HCT116 (cell line): ENCODE data around the gene MAPK10. TPM values are rescaled to one million over a fixed set of nuclear protein-coding genes. Genes with fewer than 3 reads are reported as not detected.

Experiments used
- ATAC-seq: fragments of 200-7000 bp; cut with Tn5 transposase; 2 replicates; pipeline ENCODE4 v1.9.1; 2020; ENCODE audit warnings: mild to moderate bottlenecking, moderate library complexity
- BruUV-seq: library from RNA; stranded (reverse); fragments of 400-500 nt; replicated peaks from 2 replicates; lab custom pipeline; 2021; lab: Mats Ljungman, UMichigan
- CTCF ChIA-PET: fragments of 300-600 bp; sonication (Branson Sonifier 250); formaldehyde crosslinking; loops from one replicate; lab custom pipeline; 2021; ENCODE audit warnings: antibody characterized with exemption; lab: Charles Lee
- POLR2A ChIA-PET: fragments of 300-600, 350-600 bp; sonication (Branson Sonifier 250); formaldehyde crosslinking; loops from one replicate; lab custom pipeline; 2021; ENCODE audit warnings: antibody characterized with exemption; lab: Charles Lee
- RAD21 ChIA-PET, 2 experiments: fragments of 300-600 bp; sonication (Branson Sonifier 250); formaldehyde crosslinking; loops; one replicate each; lab custom pipeline; 2023; ENCODE audit warnings: low total read pairs in 2 of 2; ENCODE audit not compliant: uncharacterized antibody in 2 of 2, unreplicated experiment in 2 of 2, low non-redundant PET in 1 of 2; lab: Charles Lee
- DNase-seq: peaks from one replicate; pipeline ENCODE4 v3.0.0-alpha.2; 2010; ENCODE audit warnings: low read depth, low spot score
- H2AFZ ChIP-seq: fragments of 200-600 bp; shearing (Covaris generic), sonication (generic); 2 replicates; pipeline ENCODE4 v1.6.1; 2017; ENCODE audit warnings: low read depth, mixed run types, mixed read lengths, antibody characterized with exemption, low read length; ENCODE audit not compliant: poor library complexity, severe bottlenecking
- H3K27ac ChIP-seq: 2 replicates; pipeline ENCODE4 v1.5.1; 2012; ENCODE audit warnings: low read depth, low read length
- H3K27me3 ChIP-seq: fragments of 200-600 bp; sonication (generic); 2 replicates; pipeline ENCODE4 v1.6.1; 2016; ENCODE audit warnings: mixed run types, low read length, mixed read lengths; ENCODE audit not compliant: insufficient read depth
- H3K36me3 ChIP-seq, 2 experiments: fragments of 200-500 bp in 1 of 2; fragments of 200-600 bp in 1 of 2; sonication (Bioruptor generic) in 1 of 2; sonication (generic) in 1 of 2; 2 replicates each; pipeline versions ENCODE4 v1.5.1 to v1.6.1; 2014 to 2016; ENCODE audit warnings: low read length in 2 of 2, inconsistent platforms in 1 of 2, mixed read lengths in 1 of 2, mixed run types in 1 of 2; ENCODE audit not compliant: insufficient read depth in 2 of 2, control insufficient read depth in 1 of 2
- H3K4me1 ChIP-seq, 2 experiments: fragments of 200-600 bp in 1 of 2; sonication (generic) in 1 of 2; 2 replicates each; pipeline versions ENCODE4 v1.5.1 to v1.6.1; 2012 to 2017; ENCODE audit warnings: low read length in 2 of 2, inconsistent platforms in 1 of 2, mild to moderate bottlenecking in 1 of 2, mixed read lengths in 1 of 2, mixed run types in 1 of 2, moderate library complexity in 1 of 2; ENCODE audit not compliant: insufficient read depth in 2 of 2, control insufficient read depth in 1 of 2
- H3K4me2 ChIP-seq: fragments of 200-600 bp; sonication (generic); 2 replicates; pipeline ENCODE4 v1.6.1; 2017; ENCODE audit warnings: mixed run types, low read length, mixed read lengths
- H3K4me3 ChIP-seq, 2 experiments: fragments of 200-600 bp in 1 of 2; sonication (generic) in 1 of 2; replicated peaks in 1 of 2; 2 replicates each; pipeline ENCODE4 v1.5.1; 2011 to 2016; ENCODE audit warnings: low read length in 2 of 2, control low read depth in 1 of 2, low read depth in 1 of 2, mild to moderate bottlenecking in 1 of 2, mixed read lengths in 1 of 2, mixed run types in 1 of 2
- H3K79me2 ChIP-seq: fragments of 200-600 bp; sonication (generic); 2 replicates; pipeline ENCODE4 v1.6.1; 2017; ENCODE audit warnings: mild to moderate bottlenecking, mixed run types, low read length, moderate library complexity, mixed read lengths; ENCODE audit not compliant: insufficient read depth
- H3K9ac ChIP-seq: fragments of 200-600 bp; sonication (generic); 2 replicates; pipeline ENCODE4 v1.6.1; 2016; ENCODE audit warnings: low read length, mixed read lengths
- H3K9me2 ChIP-seq: fragments of 200-600 bp; sonication (generic), shearing (Covaris generic); 2 replicates; pipeline ENCODE4 v1.6.1; 2017; ENCODE audit warnings: mixed run types, mild to moderate bottlenecking, moderate library complexity; ENCODE audit not compliant: insufficient read depth
- H3K9me3 ChIP-seq, 2 experiments: fragments of 200-500 bp in 1 of 2; fragments of 200-600 bp in 1 of 2; sonication (Bioruptor generic) in 1 of 2; sonication (generic) in 1 of 2; 2 replicates each; pipeline ENCODE4 v1.6.1; 2014 to 2017; ENCODE audit warnings: low read length in 2 of 2, mixed read lengths in 2 of 2, inconsistent platforms in 1 of 2, low read depth in 1 of 2, mild to moderate bottlenecking in 1 of 2, mixed run types in 1 of 2, moderate library complexity in 1 of 2; ENCODE audit not compliant: control insufficient read depth in 1 of 2, insufficient read depth in 1 of 2
- H4K20me1 ChIP-seq: fragments of 200-600 bp; sonication (generic), shearing (Covaris generic); 2 replicates; pipeline ENCODE4 v1.6.1; 2017; ENCODE audit warnings: mixed run types, mild to moderate bottlenecking, moderate library complexity; ENCODE audit not compliant: insufficient read depth
- ATF3 ChIP-seq: IDR thresholded peaks from 2 replicates; pipeline ENCODE4 v1.6.1; 2012
- FOSL1 ChIP-seq: IDR thresholded peaks from 2 replicates; pipeline ENCODE4 v1.6.1; 2012; ENCODE audit warnings: low read depth
- JUND ChIP-seq: IDR thresholded peaks from 2 replicates; pipeline ENCODE4 v1.6.1; 2012
- MAX ChIP-seq: IDR thresholded peaks from 2 replicates; pipeline ENCODE4 v1.6.1; 2012
- POLR2A ChIP-seq: IDR thresholded peaks from 2 replicates; pipeline ENCODE4 v1.7.0; 2011; ENCODE audit warnings: borderline replicate concordance; ENCODE audit not compliant: insufficient read depth, insufficient read length; ENCODE audit errors: extremely low read depth
- POLR2AphosphoS5 ChIP-seq: IDR thresholded peaks from 2 replicates; pipeline ENCODE4 v1.6.1; 2011; ENCODE audit warnings: mild to moderate bottlenecking, low read depth, low read length, moderate library complexity
- SIN3A ChIP-seq: IDR thresholded peaks from 2 replicates; pipeline ENCODE4 v1.6.1; 2012; ENCODE audit warnings: low read depth
- TCF7L2 ChIP-seq: IDR thresholded peaks from 2 replicates; pipeline ENCODE4 v1.7.0; 2011; ENCODE audit warnings: borderline replicate concordance, inconsistent platforms; ENCODE audit not compliant: insufficient read depth, insufficient read length; ENCODE audit errors: extremely low read depth
- YY1 ChIP-seq: IDR thresholded peaks from 2 replicates; pipeline ENCODE4 v1.6.1; 2011; ENCODE audit warnings: low read length, low read depth, moderate library complexity, mild to moderate bottlenecking; ENCODE audit not compliant: insufficient replicate concordance; ENCODE audit errors: extremely low read depth
- ZBTB33 ChIP-seq: IDR thresholded peaks from 2 replicates; pipeline ENCODE4 v1.6.1; 2011; ENCODE audit warnings: mild to moderate bottlenecking, low read length, moderate library complexity; ENCODE audit not compliant: insufficient replicate concordance; ENCODE audit errors: extremely low read depth
- intact Hi-C: fragments of 100-400 bp; cut with micrococcal nuclease; formaldehyde crosslinking; loops from 2 replicates; pipeline ENCODE4 v1.10.0; 2022
- total RNA-seq: library from RNA; stranded (reverse); gene quantifications from one replicate; pipeline ENCODE4 v1.2.1, GENCODE V29; 2021; ENCODE audit not compliant: unreplicated experiment

Gene MAPK10
- total RNA-seq, 1 experiment from 2014 or later, result 0.52 TPM

- Histone ChIP-seq H3K4me1 (no peaks in the 10 kb centered on the region), H3K4me2 (no peak overlapping the region), H3K27me3 (no peaks in the 10 kb centered on the region), H3K9ac (no peak overlapping the region), H3K79me2 (no peaks in the 10 kb centered on the region), H2AFZ (no peak overlapping the region), H4K20me1 (no peaks in the 10 kb centered on the region), H3K9me2 (no peaks in the 10 kb centered on the region), H3K9me3 (no peaks in the 10 kb centered on the region), H3K27ac (no peak overlapping the region), H3K36me3 (no peaks in the 10 kb centered on the region), H3K4me3 (no peak overlapping the region)
- DNase-seq, result no peak
- ChIA-PET CTCF (no interaction called here), POLR2A (no interaction called here), RAD21 (no interaction called here)
- intact Hi-C loops, result no loop called here
- TF ChIP-seq POLR2AphosphoS5 (no peak), YY1 (no peak), JUND (no peak), MAX (no peak), POLR2A (no peak), TCF7L2 (no peak), SIN3A (no peak), ZBTB33 (no peak), FOSL1 (no peak), ATF3 (no peak)
- no TSS peak for BruUV-seq
- ATAC-seq, result no peak
Observed at GRCh38 chr4:86247906-86248305, 111.9 kb downstream of the MAPK10 start.
